HG03045 (cell line): ENCODE measurements around the gene TPD52L3.
A peak's percentile ranks its signal among the peaks of the same experiment; 100 is the strongest.

ENCODE experiments used
- ATAC-seq: cut with Tn5 transposase; IDR thresholded peaks from one replicate; pipeline ENCODE4 v1.9.1; 2021; ENCODE audit warnings: mild to moderate bottlenecking, moderate library complexity; ENCODE audit not compliant: unreplicated experiment

The TPD52L3 gene

DNA sequence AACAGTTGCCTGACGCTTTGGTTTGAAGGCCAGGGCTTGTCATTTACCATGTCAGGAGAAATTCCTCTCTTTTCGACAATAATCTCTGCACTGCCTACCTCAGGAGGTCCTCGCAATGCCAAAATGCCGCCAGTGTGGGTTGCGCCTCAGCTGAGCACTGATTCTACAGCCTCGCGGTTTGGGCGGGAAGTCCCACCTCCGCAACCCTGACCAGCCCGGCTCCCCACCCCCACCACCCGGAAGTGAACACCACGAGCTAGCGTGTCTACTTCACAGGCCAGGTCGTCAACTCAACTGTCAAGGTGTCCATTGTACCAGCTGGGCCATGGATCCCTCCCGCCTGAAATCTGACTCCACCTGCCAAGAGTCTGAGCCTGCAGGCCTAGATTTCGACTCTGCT lies at the start of gene TPD52L3:
TSS of gene TPD52L3 (plus strand) at position 273 of the 400 bp plus-strand sequence. CDS start 221 bp downstream, outside the sequence.
- no peak for ATAC-seq

DNA sequence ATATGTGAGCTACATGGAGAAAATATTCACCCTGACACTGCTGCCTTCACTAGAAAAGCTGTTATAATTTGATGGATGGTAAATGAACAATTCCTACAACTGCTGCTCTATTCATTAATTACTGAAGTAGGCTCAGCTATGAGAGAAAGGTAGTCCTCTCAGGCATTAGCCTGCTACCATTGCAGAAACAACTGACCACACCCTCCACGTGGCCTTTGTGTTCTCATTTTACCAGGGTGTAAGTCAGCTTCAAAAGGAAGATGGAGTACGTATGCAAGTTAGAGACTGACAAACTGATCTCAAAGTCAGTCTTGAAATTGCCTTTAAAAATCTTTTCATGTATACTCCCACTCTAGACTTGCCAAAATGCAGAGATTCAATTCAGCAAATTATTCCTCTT lies 26.3 kb upstream of the TPD52L3 start:
- no peak for ATAC-seq

DNA sequence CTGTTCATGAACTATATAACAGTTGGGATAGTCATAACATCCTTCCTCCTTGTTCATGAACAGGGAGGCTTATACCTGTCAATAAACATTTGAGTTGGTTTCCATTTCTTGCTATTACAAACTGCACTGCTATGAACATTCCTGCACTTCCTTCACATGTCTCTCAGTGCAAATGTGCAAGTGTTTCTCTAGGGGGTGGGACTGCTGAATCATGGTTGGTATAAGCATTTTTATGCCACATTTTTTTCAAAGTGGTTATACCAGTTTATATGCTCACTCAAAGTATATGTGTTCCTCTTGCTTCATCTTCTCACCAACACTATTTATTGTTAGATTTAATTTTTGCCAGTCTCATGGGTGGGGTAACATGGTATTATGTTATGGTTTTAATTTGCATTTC lies 25.8 kb upstream of the TPD52L3 start:
- no peak for ATAC-seq

DNA sequence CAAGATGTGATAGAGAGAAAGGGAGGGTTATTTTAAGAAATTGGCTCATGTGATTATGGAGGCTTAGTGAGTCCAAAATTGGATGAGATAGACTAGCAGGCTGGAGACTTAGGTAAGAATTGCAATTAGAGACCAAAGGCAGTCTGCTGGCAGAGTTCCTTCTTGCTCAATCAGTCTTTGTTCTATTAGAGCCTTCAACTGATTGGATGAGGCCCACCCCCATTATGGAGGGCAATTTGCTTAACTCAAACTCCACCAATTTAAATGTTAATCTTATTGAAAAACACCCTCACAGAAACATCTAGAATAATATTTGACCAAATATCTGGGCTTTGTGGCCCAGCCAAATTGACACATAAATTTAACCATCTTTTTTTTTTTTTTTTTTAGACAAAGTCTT lies 23.9 kb upstream of the TPD52L3 start:
- ATAC-seq = no peak

DNA sequence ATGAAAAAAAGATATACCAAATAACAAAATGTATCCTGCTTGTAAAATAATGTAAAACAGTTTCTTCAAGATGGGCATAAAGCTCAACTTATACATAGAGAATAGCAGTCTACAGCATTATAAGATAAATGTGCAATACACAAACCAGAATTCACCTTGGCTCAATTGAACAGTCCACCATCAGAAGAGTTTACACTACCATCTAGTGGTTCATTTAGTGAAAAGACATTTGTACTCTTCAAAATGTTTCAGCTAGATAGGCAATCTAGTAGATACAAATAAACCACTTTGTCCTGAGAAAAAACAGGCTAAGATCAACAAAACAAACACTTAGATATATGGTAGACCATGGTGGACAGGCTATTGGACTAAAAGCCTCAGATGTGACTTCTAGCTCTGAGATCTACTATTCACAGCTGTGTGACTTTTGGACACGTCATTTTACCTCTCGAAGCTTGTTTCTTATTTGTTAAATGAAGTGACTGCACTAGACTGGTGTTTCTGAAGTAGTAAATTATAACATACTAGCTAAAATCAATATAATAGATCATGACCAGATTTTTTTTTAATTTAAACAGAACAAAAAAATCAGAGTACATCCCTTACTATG lies 22.1 kb upstream of the TPD52L3 start:
- no peak for ATAC-seq

DNA sequence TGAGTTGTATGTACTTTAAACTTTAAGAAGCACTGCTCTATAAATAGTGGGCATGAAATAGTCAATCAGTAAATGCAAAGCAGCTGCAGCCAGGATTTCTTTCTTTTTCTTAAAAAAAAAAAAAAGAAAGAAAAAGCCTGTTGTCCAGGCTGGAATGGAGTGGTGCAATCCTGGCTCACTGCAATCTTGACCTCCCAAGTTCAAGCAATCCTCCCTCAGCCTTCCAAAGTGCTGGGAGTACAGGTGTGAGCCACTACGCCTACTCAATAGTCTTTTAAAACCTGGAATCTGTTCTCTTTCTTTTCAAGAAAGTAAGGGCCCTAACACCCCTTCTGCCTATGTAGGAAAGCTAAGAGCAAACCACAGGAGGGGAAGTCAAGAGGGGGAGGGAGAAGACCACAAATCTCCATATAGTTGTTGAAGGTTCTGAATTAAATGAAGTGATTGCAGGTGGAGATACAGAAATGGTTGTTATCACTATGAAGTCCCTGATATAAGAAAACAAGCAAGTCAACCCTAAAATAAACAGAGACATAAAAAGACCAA lies 20.6 kb upstream of the TPD52L3 start:
- no peak for ATAC-seq

DNA sequence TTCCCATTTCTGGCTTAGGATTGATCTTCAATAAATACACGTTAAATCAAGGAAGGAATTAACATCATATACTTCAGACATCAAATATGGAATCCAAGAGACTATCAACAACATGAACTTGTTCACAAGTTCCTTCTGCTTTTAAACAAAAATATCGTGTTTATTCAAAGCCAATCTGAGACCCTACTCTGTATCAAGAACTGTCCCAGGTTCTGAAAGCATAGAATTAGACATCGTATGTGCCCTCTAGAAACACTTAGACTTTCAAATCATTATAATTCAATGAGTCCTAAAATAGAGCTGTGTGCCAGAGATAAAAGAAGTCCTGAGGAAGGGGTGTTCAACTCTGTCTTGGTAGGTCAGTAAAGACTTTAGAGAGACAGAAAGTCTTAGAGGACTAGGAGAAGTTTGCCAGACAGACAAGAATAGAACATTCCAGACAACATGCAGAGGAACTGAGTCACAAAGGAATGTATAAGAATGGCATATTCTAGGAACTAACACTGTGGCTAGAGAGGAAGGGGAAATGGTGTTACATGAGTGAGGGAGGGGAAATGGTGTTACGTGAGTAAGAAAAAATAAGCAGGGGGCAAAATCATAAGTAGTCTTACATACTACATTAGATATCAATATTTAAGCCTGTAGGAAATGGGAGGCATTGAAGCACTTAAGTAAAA lies 2.9 kb downstream of the TPD52L3 start:
- no peak for ATAC-seq

DNA sequence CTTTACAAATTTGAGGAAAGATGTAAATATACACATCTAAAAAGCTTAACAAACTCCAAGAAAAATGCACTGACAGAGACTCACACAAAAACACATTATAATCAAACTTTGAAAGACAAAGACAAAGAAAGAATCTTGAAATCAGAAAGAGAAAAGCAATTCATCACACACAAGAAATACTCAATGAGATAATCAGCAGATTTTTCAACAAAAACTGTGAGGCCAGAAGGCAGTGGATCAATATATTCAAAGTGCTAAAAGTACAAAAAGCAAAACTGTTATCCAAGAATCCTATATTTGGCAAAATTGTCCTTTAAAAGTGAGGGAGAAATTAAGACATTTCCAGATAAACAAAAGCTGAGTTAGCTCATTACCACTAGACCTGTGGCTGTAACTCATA lies 6.1 kb downstream of the TPD52L3 start:
- ATAC-seq = no peak

DNA sequence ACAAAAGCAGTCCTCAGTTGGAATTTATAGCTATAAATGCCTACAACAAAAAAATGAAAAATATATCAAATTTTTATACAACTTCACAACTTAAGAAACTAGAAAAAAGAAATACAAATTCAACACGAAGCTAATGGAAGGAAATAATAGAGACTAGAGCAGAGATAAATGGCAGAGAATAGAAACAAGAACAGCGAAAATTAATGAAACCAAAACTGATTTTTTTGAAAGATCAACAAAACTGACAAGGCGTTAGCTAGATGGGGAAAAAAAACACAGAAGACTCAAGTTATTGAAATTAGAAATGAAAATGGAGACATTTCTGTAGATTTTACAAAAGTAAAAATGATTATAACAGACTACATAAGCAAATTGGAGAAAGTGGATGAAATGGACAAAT lies 20.6 kb downstream of the TPD52L3 start:
- no peak for ATAC-seq

DNA sequence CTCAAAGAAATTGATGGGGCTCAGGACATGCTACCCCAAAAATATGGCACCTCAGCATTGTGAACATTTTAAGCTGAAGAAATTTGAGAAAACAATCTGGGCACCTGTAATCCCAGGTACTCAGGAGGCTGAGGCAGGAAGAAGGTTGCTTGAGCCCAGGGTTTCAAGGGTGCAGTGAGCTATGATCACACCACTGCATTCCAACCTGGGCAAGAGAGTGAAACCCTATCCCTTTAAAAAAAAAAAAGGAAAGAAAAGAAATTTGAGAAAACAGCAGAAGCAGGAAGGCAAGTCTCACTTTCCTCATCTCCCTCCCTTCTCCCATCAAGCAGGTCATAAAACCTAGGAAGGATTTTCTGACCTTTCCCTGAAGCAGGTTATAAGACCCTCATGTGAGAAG lies 23.6 kb downstream of the TPD52L3 start:
- no peak for ATAC-seq

DNA sequence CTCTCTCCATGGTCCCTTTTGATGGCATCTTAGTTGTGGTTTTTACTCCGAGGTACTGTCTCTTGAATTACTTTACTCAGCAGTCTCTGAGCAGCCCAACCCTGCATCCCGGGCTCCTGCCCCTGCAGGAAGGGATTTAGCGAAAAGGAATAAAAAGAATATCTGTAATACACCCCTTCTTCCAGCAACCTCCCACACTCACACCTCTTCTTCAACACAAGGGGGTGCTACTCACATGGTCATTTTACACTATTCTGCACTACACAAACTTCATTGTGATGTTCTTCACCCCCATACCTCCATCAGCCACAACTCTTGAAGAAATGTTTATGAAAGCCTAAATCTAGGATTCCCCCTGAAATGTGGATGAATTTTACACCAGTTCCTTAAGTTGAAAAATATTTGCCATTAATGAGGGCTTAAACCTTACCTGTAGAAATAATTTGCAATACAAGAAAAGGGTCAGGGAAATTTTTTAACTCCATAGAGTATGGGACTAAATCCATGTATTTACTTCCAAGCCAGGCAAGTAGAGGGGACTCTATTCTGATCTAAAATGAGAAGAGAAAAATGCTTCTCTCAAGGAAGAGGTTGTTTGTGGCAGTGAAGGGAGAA lies 26.0 kb downstream of the TPD52L3 start:
- peak; percentile 85 for ATAC-seq

DNA sequence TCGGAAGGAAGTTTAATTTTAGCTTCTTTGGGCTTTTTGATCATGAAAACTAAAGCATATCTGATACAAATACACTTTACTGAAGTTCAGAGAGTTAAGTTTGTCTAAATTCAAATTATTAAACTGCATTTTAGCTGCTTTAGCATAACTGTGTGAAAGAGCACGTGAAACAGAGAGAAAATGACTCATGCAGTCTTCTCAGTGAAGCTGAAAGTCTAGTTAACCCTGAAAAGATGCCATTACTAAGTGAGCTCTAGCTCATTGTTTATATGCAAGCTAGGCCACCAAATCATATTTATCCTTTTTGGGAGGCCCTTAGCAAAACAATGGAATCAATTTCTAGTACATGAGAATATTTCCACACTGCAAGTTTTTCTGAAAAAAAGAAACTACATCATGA lies 27.6 kb downstream of the TPD52L3 start:
- no peak for ATAC-seq

DNA sequence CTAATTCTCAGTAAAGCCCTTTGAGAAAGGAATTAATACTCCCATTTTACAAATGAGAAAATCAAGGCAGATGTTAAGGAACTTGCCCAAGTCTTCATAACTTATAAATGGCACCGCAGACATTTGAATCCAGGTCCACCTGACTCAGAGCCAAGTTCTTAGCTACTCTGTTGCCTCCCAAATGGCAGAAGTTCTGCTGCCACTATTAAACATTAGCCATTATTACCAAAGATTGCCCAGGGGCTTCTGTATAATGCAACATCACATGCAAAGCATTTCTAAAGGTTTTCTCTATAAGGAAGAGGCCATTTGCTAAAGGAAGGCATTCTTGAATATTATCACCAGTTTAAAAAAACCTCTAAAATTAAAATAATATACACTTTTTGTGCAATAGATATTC lies 28.3 kb downstream of the TPD52L3 start:
- no peak for ATAC-seq

DNA sequence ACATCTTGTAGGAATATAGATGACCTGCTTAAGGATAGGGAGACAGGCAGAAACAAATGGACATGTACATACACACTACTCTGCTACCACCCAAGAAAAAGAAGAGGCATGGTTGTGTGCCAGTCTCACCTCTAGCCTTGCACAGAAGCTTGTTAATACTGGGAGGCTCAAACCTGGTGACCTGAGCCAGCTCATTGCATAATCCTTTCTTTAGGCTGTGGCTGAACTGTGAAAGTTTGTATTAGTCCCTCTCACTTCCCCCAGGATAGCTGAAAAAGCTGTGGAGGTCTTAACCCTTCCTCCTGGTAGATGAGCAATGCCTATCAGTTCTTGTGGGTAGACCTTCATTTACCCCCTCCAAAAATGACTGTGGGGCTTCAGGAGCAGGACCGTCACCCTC lies 28.7 kb downstream of the TPD52L3 start:
- no peak for ATAC-seq

DNA sequence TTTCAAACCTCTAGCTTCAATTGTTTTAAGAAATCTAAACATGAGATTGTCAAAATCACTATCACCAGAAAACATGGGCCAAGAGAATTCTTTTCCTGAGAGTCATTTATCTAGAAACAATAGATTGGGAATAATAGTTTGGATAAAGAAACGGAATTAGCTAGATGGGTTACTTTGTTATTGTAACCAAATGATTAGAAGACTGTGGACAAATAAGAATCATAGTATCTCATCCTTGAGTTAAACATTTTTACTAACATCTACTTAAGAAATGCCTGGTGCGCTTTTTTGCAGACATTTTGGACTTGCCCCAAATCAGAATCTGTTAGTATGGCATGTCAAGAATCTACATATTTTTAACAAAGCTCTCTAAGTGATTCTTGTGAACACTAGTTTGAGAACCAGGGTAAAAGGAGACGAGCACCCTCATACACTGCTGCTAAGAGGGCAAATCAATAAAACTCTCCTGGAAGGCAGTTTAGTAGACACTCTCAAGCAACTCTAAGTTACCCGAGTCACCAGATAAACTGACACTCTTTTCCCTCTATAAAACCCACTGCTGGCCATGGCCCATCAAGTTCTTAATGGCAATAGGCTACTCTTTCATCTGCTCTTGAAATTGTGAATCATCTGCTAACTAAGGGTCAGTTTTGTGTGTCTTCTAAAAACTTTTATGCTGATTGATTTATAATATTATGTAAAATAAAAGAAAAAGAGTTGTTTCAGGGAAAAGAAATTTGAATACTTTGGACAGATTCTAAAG lies 39.1 kb downstream of the TPD52L3 start:
- no peak for ATAC-seq

DNA sequence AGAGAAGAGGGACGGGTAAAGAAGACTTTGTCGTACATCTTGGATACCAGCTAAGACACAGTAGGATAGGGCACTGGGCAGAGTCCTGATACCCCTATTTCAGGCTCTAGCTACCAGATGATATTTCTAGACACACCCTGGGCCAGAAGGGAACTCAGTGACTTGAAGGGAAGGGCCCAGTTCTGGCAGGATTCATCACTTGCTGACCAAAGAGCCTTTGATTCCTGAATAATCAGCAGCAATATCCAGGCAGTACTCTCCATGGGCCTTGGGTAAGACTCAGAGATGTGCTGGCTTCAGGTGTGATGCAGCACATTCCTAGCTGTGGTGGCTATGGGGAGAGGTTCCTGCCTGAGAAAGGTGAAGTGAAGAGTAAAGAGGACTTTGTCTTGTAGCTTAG lies 40.7 kb downstream of the TPD52L3 start:
- no peak for ATAC-seq
